HG02763 (cell line): ENCODE results near the gene RASL11B.

Source experiments
- ATAC-seq: cut with Tn5 transposase; IDR thresholded peaks from one replicate; pipeline ENCODE4 v1.9.1; 2021; ENCODE audit warnings: mild to moderate bottlenecking, moderate library complexity; ENCODE audit not compliant: unreplicated experiment

RASL11B gene

DNA sequence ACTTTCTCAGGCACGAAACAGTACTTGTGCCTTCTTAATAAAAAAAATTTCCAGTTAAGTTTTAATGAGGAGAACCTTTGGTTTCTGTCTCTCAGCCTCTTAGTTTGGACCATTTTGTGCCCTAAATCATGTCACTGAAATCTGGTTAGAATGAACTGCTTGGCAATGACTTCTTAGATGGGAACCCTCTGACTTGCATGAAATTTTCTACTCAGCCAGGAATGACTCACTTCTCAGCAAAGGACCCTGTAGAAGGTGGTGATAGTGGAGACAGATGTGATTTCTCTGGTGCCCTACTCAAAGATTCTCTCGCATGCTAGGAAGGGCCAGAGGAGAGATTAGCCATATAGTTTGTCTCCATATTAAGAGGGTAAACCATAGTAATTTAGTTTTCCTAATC is 50.5 kb downstream of the RASL11B start:
- no peak for ATAC-seq

DNA sequence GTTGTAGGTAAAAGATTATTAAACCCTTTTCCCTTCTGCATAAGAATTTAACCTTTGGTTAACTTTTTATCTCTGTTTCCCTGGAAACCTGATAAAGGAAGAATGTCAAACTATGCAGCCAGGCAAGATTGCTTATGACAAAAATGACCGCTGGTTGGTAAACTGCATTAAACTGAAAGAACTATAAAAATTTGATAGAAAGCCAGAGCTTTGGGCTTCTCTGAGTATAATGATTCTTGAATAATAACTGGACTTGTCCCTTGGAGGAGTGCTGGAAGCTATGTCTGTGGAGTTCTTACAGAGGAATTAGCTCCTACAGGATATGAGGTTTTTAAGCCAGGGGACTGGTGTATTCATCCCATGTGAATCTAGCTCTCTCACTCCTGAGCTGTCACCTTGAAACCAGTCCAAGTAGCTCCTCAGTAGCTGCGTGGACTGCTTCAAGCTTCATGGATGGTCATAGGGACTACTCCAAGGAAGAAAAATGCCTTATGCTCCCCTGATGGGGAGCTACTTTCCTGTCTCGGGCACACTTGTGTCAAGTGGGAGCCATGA is 52.0 kb downstream of the RASL11B start:
- ATAC-seq, result no peak

DNA sequence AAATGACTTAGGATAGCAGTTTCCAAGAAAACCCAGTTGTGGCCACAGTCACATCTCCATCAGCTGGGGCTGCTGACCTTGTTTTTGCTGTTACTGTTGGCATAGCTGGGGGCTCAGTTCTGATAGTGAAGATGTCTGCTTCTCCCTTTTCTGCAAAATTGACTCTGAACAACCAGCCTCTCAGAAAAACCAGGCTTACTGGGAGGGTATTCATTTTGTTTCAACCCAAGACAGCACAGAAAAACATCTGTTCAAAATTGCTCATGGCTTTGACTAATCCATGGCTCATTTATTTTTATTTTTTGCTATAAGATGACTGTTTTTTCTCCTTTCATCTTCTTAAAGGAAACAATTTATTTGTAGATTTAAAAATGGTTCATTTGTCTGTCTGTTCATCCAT is 53.1 kb downstream of the RASL11B start:
- no peak for ATAC-seq

DNA sequence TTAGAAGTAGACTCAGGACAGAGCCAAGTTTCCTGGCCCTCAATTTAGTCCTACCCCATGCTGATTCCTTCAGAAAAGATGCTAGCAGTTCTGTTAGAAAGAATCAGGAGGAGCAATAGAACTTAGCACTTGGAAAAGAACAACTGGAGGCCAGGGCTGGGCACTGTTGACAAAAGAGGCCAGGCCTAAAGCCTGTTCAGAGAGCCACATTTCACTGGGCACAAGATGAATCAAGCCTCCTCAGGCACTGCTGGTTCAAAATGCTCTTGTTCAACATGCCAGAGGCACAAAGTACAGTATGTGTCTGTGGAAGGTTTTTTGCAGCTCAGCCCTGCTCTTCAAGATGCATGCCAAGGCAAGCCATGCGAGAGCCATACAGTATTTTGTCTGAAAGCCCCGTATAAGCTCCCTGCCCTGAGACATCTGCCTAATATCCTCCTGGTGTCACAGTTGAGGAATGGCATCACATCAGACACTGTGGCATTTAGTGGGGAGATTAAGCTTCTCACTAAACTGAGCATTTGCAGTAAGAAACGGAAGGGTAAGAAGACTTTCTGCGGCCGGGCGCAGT is 53.7 kb downstream of the RASL11B start:
- ATAC-seq, result no peak
